Stimulated activated naive CD8-positive, alpha-beta T cell treated with anti-CD3 and anti-CD28 coated beads, Interleukin-15, Interleukin-2, amounts not matched to agents 100 U/mL and 50 U/mL, for 24 hours (primary cell): ENCODE results near the gene PPFIA1.
A peak's percentile ranks its signal among the peaks of the same experiment; 100 is the strongest.

ENCODE experiments used
- ATAC-seq: fragments of 150-1000 bp; cut with Tn5 transposase; one replicate; pipeline ENCODE4 v1.10.0; 2021
- DNase-seq: peaks from one replicate; pipeline ENCODE4 v3.0.0; 2021

Gene PPFIA1

DNA sequence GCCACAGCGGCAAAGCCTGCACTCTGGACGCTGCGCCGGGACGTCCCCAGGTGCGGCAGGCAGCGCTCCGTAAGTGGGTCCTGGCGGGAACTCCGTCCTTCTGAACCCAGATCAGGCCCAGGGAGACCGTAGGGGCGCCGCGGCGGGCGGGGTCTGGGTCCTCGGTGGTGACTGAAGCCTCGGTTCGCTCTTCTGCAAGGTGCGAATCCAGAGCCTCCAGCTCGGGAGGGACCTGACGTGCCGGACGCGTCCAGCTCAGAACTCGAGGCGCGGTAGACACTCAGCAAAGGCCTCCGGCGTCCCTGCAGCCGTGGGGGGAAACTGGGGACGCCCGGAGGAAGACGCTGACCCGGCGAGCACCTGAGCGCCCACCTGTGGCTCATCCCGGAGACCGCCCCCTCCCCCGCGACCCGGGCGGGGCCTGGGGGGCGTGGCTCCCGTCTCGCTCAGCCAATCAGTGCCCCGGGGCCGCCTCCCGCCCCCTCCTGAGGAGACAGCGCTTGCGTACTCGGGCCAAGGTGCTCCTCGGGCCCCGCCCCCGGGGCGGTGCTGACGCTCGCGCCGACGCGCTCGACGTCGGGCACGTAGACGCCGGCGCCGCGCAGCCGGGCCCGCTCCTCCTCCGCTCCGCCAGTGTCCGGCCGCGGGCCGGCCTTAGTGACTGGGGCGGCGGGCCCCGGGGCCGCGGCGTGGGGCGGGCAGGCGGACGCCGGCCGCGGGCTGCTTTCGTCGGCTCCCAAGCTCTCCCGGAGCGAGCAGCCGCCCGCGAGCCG lies at the start of gene PPFIA1:
Gene PPFIA1, plus strand, starts transcription at position 587 of the 773 bp plus-strand sequence. CDS start 1,483 bp downstream, outside the sequence.
- ATAC-seq: peak; percentile 97
- peak; percentile 96 for DNase-seq

DNA sequence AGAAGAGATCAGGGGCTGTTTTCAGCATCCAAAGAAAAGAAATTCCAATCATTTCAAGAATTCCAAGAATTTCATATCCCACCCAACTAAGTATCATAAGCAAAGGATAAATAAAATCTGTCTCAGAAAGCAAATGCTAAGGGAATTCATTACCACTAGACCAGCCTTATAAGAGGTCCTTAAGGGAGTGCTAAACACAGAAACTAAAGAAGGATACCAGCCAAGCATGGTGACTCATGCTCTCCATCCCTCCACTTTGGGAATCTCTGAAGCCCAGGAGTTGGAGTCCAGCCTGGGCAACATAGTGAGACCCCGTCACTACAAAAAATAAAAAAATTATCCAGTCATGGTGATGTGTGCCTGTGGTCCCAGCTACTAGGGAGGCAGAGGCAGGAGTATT lies 49.6 kb upstream of the PPFIA1 start:
- ATAC-seq: no peak
- DNase-seq: no peak

DNA sequence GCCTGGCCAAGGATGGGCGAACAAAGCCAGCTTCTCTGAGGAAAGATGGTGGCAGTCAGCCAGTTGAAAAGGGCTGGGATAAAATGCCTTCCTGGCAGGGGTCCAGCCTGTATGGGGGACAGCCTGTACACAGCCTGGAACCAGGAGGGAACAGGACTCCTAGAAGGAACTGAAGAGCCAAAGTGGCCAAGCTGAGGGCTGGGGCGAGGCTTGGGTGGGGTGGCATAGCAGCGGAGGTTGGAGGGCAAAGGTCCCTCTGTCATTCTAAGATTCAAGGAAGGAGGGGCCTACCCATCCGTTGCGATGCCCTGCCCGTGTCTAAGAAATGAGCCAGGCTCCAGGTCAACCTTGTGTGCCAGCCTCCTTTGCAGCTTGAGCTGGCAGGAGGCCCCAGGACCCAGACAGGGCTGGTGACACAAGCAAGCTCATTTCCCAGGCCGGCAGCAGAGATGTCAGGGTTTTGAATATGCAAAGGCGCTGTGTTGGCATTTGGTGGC lies 44.8 kb upstream of the PPFIA1 start:
- no peak for DNase-seq
- ATAC-seq: no peak

DNA sequence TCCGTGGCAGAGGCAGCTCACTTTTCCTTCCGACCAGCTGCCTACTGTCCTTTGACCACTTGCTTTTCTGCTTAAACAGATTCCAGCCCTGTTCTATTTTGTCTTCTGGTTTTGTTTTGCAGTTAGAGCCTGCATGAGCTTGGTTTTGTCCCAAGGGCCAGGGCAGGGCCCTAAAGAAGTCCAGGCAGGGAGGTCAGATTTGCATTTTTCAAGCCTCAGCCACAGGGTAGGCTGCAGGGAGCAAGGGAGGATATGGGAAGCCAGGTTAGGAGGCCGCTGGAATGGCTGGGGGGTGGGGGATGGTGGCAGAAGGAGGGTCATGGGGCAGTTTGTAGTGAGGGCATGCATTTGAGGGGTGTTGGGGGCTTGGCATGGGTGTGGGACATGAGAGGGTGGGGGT lies 44.3 kb upstream of the PPFIA1 start:
- DNase-seq (no peak), ATAC-seq (no peak)

DNA sequence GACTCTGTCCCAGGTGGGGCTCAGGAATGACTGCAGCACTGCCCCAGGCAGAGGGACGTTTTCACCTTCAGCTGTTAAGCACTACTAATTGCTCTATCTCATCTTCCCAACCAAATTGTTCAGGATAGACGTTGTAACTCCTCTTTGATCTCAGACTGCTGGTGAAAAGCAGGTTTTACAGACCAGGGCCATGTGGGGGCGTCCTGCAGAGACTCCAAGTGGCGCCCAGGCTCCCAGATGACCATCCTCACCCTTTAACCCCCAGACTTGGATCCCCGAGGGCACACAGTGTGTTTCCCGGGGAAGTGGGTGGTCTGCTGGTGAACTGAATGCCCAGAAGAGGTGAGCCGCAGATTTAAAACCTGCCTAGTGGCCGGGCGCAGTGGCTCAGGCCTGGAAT lies 43.5 kb upstream of the PPFIA1 start:
- DNase-seq: no peak
- ATAC-seq: no peak

DNA sequence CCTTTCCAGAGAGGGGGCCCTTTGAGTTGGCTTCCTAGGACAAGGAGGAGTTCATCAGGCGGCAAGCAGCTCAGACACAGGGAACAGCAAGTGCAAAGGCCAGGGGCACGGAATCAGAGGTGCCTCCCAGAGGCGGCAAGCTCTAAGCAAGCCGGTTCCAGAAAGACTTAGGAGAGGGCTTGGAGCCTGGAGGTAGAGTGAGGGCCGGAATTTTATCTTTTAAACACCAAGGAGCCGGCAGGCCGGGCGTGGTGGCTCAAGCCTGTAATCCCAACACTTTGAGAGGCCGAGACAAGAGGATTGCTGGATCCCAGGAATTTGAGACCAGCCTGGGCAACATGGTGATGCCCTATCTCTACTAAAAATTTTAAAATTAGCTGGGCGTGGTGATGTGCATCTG lies 40.8 kb upstream of the PPFIA1 start:
- no peak for DNase-seq
- no peak for ATAC-seq

DNA sequence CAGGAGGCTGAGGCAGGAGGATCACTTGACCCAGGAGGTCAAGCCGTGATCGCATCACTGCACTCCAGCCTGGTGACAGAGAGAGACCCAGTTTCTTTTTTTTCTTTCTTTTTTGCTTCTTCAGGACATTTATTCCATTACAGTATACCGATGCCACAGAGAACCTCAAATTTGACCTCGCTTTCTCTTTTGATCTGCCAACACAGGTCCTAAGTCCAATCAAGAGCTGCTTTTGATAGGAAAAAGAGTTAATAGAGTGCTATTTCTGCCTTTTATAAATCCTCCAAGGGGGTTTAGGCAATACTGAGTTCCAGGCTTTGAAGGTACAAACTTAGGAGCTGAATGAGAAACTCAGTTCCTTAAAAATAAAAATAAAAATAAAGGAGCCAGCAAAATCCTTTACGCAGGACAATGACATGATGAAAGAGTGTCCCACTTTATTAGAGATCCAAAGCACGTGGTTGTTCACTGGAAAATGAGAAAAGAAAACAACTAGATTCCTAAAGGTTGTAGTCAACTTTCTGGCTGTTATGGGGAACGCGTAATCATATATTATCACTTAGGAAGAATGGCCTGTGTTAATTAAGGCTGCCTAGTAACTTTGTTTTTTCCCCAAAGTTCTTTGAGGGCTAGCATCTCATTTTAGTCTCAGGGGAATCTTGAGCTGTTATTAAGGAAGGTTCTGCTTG lies 40.2 kb upstream of the PPFIA1 start:
- ATAC-seq: no peak

DNA sequence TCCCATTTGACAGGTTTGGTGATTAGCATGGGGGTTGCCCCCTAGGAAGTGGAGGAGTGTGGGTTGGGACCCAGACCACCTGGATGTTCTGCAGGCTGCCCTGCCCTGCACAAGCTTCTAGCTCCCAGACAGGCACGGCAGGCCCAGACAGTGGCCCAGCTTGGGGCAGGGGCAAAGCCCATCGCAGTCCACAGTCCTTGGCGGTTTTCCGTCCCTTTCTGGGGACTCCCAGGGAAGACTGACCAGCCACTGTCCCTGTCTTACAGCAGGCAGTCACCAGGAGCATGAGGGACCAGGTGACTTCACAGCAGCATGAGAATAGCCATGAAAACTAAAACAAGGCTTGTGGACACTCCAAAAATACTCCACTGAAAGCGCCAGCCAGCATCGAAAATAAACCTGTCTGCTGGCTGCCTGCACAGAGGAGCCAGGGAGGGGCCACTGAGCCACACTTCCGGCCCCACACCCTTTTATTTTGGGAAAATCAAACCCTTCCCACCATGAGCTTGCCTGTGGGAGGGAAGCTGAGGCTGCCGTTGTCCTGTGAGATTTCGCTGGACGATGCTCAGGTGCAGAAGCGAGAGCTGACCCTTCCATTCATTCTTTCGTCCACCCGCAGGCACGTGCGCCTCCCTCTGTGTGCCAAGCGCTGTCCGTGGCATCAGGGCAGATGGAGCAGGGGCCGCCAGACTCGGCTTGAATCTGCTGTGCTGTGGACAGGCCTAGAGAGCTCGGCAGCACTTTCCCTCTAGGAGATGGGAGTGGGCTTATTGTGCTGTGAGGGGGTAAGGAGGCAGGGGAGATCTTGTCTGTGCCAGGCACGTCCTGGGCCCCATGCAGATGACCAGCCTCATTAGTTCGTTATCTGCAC lies 39.4 kb upstream of the PPFIA1 start:
- DNase-seq: no peak

More for the DNA sequence above, 40.2 kb upstream of the PPFIA1 start:
- no peak for DNase-seq

DNA sequence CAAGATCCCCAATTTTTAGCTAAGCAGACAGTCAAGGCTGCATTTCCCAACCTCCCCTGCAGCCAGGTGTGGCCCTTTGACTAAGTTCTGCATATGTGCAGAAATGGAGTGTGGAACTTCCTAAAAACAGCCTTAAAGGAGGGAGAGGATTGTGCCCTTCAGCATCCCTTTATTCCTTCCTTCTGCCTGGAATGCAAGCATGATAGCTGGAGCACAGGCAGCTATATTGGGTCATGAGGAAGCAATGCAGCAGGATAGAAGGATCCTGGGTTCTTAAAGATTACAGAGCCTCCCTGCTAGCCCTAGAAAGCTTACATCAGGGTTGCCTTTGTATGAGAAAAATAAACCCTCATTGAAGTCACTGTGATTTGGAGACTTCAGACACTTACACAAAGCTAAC lies 37.5 kb upstream of the PPFIA1 start:
- DNase-seq (no peak), ATAC-seq (no peak)

More for the DNA sequence above, 39.4 kb upstream of the PPFIA1 start:
- no peak for ATAC-seq

DNA sequence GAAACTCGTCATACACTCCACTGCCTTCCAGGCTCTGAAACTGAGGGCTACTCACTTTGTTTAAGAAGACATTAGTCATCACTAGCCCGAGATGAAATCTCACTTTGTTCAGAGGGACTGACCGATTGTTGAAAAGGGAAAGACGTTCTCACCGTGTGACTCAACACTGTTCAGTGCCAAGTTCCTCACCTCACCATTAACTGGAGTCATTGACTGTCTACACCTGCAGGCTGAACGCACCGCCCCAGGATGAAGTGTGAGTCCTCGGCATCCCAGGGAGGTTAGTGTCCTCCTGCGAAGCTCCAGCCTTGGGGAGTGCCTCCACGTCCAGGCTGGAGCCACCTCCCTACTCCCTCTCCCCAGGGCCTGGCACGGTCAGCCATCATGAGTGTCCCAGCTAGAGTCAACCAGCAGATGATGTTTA lies 37.0 kb upstream of the PPFIA1 start:
- no peak for DNase-seq
- ATAC-seq: peak; percentile 51

DNA sequence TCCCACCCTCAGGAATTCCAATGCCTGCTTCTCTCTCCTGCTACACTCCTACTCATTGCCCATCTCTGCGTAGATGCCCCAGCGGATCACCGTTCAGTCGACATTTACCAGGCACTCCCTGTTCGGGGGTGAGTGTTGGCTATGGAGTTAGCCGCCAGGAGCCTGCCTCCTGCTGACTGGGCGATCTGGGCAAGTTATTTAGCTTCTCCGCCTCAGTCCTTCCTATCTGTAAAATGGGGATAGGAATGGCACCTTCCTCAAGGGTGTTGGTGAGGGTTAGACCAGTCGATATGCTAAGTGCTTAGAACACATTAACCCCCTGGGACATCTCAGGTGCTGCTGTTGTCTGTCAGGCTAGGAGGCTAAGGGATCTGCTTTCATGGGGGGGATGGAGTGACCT lies 36.5 kb upstream of the PPFIA1 start:
- ATAC-seq (no peak), DNase-seq (no peak)

DNA sequence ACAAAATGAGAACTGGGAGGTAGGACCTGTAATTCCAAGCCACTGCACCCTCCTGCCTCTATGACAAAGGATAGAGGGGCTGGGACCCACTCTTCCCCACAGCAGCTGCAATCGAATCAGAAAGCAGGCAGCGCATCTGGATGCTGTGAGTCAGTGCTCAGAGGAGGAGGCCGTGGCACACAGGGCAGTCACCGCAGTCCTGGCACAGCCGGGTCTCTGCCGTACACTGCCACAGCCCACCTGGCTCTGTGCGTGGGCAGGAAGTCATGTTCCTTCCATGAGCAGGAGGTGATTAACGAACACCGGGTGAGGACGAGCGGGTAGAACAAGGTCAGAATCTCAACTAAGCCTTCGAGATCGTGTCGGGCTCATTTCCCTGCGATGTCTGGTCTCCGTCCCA lies 30.2 kb upstream of the PPFIA1 start:
- ATAC-seq (no peak), DNase-seq (no peak)

DNA sequence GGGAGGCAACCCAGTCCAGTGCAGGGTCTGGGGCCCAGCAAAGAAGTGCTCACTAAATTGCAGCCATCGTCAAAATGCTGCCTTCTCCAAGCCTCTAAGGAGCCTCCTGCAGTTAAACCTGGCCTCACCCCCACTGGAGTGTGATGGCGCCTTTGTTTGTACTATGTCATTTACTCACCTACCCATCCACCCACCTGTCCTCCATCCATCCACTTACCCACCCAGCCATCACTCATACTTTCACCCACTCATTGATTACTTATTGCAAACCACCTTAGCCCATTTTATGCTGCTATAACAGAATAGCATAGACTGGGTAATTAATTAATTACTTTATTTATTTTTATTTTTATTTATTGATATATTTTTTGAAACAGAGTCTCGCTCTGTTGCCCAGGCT lies 28.8 kb upstream of the PPFIA1 start:
- ATAC-seq: no peak
- no peak for DNase-seq

DNA sequence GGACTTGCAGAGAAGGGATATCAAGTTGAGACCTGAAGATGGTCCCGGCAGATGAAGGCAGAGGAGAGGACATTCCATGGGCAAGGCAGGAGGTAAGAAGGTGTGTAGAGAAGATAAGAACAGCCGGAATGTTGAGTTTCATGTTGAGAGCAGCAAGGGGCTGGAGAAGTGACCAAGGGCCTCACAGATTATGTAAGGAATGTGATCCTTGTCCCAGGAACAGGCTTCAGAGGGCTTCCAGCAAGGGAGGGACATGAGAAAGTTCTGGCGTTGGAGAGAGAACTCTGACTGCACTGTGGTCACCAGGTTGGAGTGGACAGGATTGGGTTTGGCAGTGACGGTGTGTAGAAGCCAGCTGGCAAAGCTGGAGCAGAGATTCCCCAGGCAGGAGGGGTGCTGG lies 27.6 kb upstream of the PPFIA1 start:
- no peak for ATAC-seq
- no peak for DNase-seq

DNA sequence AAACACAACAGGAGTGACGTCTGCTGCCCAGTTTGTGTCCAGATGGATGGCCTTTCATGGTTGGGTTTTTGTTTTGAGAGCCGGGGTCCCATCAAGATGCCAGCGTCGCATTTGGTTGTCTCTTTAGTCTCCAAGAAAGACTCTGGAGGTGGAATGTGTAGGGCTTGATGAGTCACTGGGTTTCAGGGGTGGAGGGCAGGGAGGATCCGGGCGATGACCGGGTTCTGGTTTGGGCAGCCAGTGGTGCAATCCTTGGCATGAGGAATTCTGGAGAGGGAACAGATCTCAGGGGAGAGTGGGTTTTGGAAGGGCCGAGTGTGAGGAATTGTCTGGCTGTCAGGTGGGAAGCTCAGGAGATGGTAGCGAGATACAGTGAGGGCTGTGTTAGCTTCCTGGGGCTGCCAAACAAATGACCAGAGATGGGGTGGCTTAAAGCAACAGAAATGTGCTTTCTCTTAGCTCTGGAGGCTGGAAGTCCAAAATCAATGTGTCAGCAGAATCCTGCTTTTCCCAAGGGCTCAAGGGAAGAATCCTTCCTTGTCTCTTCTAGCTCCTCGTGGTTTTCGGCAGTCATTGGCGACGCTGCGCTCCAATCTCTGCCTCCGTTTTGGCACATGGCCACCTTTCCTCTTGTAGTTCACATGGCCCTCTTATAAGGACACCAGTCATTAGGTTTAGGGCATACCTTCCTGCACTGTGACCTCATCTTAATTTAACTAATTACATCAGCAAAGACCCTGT lies 26.4 kb upstream of the PPFIA1 start:
- no peak for ATAC-seq

DNA sequence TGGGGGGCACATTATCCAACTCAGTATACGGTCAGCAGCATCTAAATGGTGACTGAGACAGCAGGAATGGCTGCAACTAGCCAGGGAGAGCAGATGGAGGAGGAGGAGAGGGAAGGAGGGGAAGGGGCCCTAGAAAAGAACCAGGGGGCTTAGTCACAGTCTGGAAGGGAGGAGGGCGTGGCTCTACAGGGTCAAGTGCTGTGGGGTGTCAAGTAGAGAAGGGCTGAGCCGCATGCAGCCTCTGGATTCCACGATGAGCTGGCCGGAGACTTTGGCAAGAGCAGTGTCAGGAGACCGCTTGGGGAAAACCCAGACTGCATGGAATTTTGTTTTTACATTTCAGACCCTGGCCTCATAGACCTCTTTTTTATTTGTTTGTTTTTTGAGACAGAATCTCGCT lies 25.8 kb upstream of the PPFIA1 start:
- ATAC-seq: no peak

More for the DNA sequence above, 26.4 kb upstream of the PPFIA1 start:
- DNase-seq: no peak

DNA sequence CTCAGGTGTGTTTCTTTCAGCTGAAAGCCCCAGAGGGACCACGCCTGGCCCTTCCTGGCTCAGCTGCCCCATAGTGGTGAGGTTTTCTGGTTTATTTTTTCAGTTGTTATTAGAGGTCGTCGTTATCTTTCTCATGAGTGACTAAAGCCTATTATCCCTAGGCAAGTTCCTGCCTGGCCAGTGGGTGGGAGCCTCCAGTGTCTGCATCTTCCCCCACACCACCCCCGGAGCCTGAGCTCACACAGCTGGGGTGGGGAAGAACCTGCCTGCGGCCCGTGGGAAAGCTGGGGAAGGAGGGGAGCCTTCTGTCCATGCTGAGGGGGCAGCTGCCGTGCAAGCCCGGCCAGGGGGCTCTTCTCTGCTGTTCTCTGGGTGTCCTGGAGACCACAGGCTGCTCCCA lies 24.3 kb upstream of the PPFIA1 start:
- ATAC-seq (no peak), DNase-seq (no peak)

More for the DNA sequence above, 25.8 kb upstream of the PPFIA1 start:
- DNase-seq: no peak

DNA sequence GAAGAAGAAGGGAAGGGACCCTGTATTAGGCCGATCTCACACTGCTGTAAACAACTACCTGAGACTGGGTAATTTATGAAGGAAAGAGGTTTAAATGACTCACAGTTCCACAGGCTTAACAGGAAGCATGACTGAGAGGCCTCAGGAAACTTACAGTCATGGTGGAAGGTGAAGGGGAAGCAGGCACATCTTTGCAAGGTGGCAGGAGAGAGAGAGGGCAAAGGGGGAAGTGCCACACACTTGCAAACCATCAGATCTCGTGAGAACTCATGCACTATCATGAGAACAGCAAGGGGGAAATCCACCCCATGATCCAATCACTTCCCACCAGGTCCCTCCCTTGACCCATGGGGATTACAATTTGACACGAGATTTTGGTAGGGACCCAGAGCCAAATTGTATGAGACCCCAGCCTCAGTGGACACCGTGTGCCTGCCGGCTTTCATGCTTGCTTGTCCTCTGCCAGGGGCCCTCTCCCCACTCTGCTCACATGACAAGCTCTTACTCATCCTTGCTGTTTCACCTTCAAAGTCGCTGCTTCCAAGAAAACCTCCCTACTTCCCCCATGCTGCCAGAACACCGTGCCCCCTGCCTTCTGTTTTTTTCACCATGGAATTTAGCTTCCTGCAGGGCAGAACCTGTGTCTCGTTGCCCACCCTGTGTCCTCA lies 23.3 kb upstream of the PPFIA1 start:
- DNase-seq: no peak

DNA sequence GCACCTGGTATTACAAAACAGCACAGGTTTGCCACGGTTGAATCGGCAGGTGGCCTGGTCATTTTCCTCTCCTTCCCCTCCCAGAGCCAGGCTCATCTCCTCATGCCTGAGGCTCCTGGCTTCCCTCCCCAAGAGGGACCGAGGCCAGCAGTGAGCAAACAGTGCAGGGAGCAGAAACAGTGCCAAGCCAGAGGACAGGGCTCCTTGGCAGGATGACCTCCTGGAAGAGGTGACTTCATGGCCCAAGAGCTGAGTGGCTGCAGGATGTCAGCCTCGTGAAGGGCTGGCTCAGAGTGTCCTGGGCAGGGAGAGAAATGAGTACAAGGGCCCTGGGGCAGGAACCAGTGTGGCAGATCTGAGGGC lies 22.8 kb upstream of the PPFIA1 start:
- DNase-seq (no peak), ATAC-seq (no peak)

More for the DNA sequence above, 23.3 kb upstream of the PPFIA1 start:
- no peak for ATAC-seq

DNA sequence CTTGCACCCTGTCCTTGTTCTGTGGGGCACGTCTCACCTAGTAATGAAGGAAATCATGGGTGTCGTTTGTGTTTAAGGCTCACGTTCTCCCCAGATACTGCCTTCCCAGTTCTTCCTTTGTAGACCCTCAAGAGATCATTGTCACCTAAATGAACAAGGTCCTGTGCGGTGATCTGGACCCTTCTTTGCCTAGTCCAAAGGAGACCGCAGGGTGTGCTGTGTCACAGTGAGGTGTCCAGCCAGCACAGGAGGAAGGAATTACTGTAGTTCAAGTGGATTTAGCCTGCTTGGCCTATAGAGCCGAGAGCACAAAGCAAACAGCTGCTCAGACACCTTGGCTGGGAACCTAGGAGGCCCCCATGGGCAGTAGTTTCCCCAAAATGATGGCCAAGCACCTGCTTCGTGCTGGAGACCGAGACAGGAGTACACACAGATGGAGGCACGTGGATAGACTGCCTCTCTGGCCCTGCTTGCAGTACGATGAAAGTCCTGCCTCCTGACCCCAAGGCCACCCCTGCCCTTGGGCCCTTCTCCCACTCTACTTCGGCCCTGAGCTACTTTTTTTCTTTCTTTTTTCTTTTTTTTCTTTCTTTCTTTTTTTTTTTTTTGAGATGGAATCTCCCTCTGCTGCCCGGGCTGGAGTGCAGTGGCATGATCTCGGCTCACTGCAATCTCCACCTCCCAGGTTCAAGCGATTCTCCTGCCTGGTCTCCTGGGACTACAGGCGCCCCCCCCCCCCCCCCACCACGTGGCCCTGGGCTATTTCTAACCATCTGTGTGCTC lies 19.4 kb upstream of the PPFIA1 start:
- ATAC-seq (no peak), DNase-seq (no peak)
